Stimulated activated memory B cell treated with anti-CD40 and anti-IgM and Interleukin-4, amounts not matched to agents 10 μg/mL and 1 μg/mL and 100 μg/mL, for 72 hours (primary cell): ENCODE results near the gene CGNL1.
A peak's percentile ranks its signal among the peaks of the same experiment; 100 is the strongest.

Experiments
- ATAC-seq: fragments of 150-1000 bp; cut with Tn5 transposase; 2 replicates; pipeline ENCODE4 v1.10.0; 2021
- H3K27ac Mint-ChIP-seq: one replicate; pipeline ENCODE4 v1.8.0; 2022; ENCODE audit warnings: mild to moderate bottlenecking, mixed read lengths
- H3K27me3 Mint-ChIP-seq: one replicate; pipeline ENCODE4 v1.8.0; 2022; ENCODE audit warnings: mixed read lengths
- H3K36me3 Mint-ChIP-seq: one replicate; pipeline ENCODE4 v1.8.0; 2022; ENCODE audit warnings: mixed read lengths
- H3K4me1 Mint-ChIP-seq: one replicate; pipeline ENCODE4 v1.8.0; 2022; ENCODE audit warnings: mixed read lengths
- H3K4me3 Mint-ChIP-seq: one replicate; pipeline ENCODE4 v1.8.0; 2022; ENCODE audit warnings: mild to moderate bottlenecking, moderate library complexity, mixed read lengths
- H3K9me3 Mint-ChIP-seq: one replicate; pipeline ENCODE4 v1.8.0; 2022; ENCODE audit warnings: mixed read lengths

The CGNL1 gene

GRCh38 chr15:57419335-57419734, 43.0 kb downstream of the CGNL1 start:
- Mint-ChIP-seq H3K27ac (no peak overlapping the region), H3K36me3 (no peaks in the 10 kb centered on the region), H3K27me3 (no peaks in the 10 kb centered on the region), H3K4me3 (no peak overlapping the region), H3K4me1 (no peaks in the 10 kb centered on the region), H3K9me3 (peaks cover 3% of the 10 kb centered on the region)
- no peak for ATAC-seq

GRCh38 chr15:57421110-57421509, 44.8 kb downstream of the CGNL1 start:
- H3K27me3 Mint-ChIP-seq, result no peaks in the 10 kb centered on the region
- H3K9me3 Mint-ChIP-seq, result peaks cover 3% of the 10 kb centered on the region
- H3K4me1 Mint-ChIP-seq, result no peaks in the 10 kb centered on the region
- no peak overlapping the region for H3K4me3 Mint-ChIP-seq
- no peaks in the 10 kb centered on the region for H3K36me3 Mint-ChIP-seq
- ATAC-seq, result no peak
- no peak overlapping the region for H3K27ac Mint-ChIP-seq

GRCh38 chr15:57421551-57421950, 45.2 kb downstream of the CGNL1 start:
- Mint-ChIP-seq H3K27ac (no peak overlapping the region), H3K27me3 (no peaks in the 10 kb centered on the region), H3K9me3 (peaks cover 3% of the 10 kb centered on the region), H3K36me3 (no peaks in the 10 kb centered on the region), H3K4me1 (no peaks in the 10 kb centered on the region), H3K4me3 (no peak overlapping the region)
- ATAC-seq, result no peak

- Mint-ChIP-seq H3K27ac (no peak overlapping the region), H3K36me3 (no peaks in the 10 kb centered on the region), H3K27me3 (no peaks in the 10 kb centered on the region), H3K9me3 (peaks cover 3% of the 10 kb centered on the region), H3K4me3 (no peak overlapping the region), H3K4me1 (no peaks in the 10 kb centered on the region)
- ATAC-seq, result no peak
These were observed 45.9 kb downstream of the CGNL1 start for GRCh38 chr15:57422113-57422754.

GRCh38 chr15:57423599-57424140, 47.4 kb downstream of the CGNL1 start:
- peak; percentile 15 for ATAC-seq
- Mint-ChIP-seq H3K4me3 (no peak overlapping the region), H3K4me1 (no peaks in the 10 kb centered on the region), H3K36me3 (no peaks in the 10 kb centered on the region), H3K27ac (no peak overlapping the region), H3K9me3 (peaks cover 3% of the 10 kb centered on the region), H3K27me3 (no peaks in the 10 kb centered on the region)

- no peaks in the 10 kb centered on the region for H3K36me3 Mint-ChIP-seq
- peaks cover 3% of the 10 kb centered on the region for H3K9me3 Mint-ChIP-seq
- no peak for ATAC-seq
- H3K4me1 Mint-ChIP-seq, result no peaks in the 10 kb centered on the region
- no peak overlapping the region for H3K4me3 Mint-ChIP-seq
- no peak overlapping the region for H3K27ac Mint-ChIP-seq
- H3K27me3 Mint-ChIP-seq, result no peaks in the 10 kb centered on the region
These were observed 48.5 kb downstream of the CGNL1 start for GRCh38 chr15:57424628-57425405.

GRCh38 chr15:57425842-57426241, 49.5 kb downstream of the CGNL1 start:
- Mint-ChIP-seq H3K27me3 (no peaks in the 10 kb centered on the region), H3K4me3 (no peak overlapping the region), H3K4me1 (no peaks in the 10 kb centered on the region), H3K9me3 (peaks cover 2% of the 10 kb centered on the region), H3K27ac (no peak overlapping the region), H3K36me3 (no peaks in the 10 kb centered on the region)
- ATAC-seq, result no peak

GRCh38 chr15:57427367-57427821, 51.1 kb downstream of the CGNL1 start:
- no peak overlapping the region for H3K4me3 Mint-ChIP-seq
- no peak overlapping the region for H3K27ac Mint-ChIP-seq
- H3K9me3 Mint-ChIP-seq, result no peaks in the 10 kb centered on the region
- H3K4me1 Mint-ChIP-seq, result no peaks in the 10 kb centered on the region
- no peaks in the 10 kb centered on the region for H3K36me3 Mint-ChIP-seq
- no peaks in the 10 kb centered on the region for H3K27me3 Mint-ChIP-seq
- ATAC-seq, result no peak

- peaks cover 21% of the 10 kb centered on the region for H3K27me3 Mint-ChIP-seq
- no peaks in the 10 kb centered on the region for H3K4me1 Mint-ChIP-seq
- no peaks in the 10 kb centered on the region for H3K36me3 Mint-ChIP-seq
- H3K4me3 Mint-ChIP-seq, result no peak overlapping the region
- no peaks in the 10 kb centered on the region for H3K9me3 Mint-ChIP-seq
- no peak overlapping the region for H3K27ac Mint-ChIP-seq
- ATAC-seq, result no peak
These were observed 55.9 kb downstream of the CGNL1 start for GRCh38 chr15:57432141-57432741.

GRCh38 chr15:57436166-57436565, 59.9 kb downstream of the CGNL1 start:
- no peak for ATAC-seq
- H3K27me3 Mint-ChIP-seq, result peaks cover 21% of the 10 kb centered on the region
- H3K9me3 Mint-ChIP-seq, result no peaks in the 10 kb centered on the region
- H3K4me1 Mint-ChIP-seq, result no peaks in the 10 kb centered on the region
- no peak overlapping the region for H3K4me3 Mint-ChIP-seq
- no peak overlapping the region for H3K27ac Mint-ChIP-seq
- H3K36me3 Mint-ChIP-seq, result no peaks in the 10 kb centered on the region

GRCh38 chr15:57436961-57437360, 60.7 kb downstream of the CGNL1 start:
- Mint-ChIP-seq H3K9me3 (no peaks in the 10 kb centered on the region), H3K4me1 (no peaks in the 10 kb centered on the region), H3K27me3 (peaks cover 21% of the 10 kb centered on the region), H3K4me3 (no peak overlapping the region), H3K36me3 (no peaks in the 10 kb centered on the region), H3K27ac (no peak overlapping the region)
- no peak for ATAC-seq

- peaks cover 21% of the 10 kb centered on the region for H3K27me3 Mint-ChIP-seq
These were observed 61.3 kb downstream of the CGNL1 start for GRCh38 chr15:57437564-57437963.

GRCh38 chr15:57438166-57438565, 61.9 kb downstream of the CGNL1 start:
- Mint-ChIP-seq H3K27ac (no peak overlapping the region), H3K36me3 (no peaks in the 10 kb centered on the region), H3K4me1 (no peaks in the 10 kb centered on the region), H3K27me3 (peaks cover 21% of the 10 kb centered on the region), H3K9me3 (no peaks in the 10 kb centered on the region), H3K4me3 (no peak overlapping the region)
- ATAC-seq, result no peak

More at GRCh38 chr15:57437564-57437963, 61.3 kb downstream of the CGNL1 start:
- H3K27ac Mint-ChIP-seq, result no peak overlapping the region
- no peaks in the 10 kb centered on the region for H3K36me3 Mint-ChIP-seq
- no peaks in the 10 kb centered on the region for H3K9me3 Mint-ChIP-seq
- H3K4me3 Mint-ChIP-seq, result no peak overlapping the region
- no peak for ATAC-seq
- no peaks in the 10 kb centered on the region for H3K4me1 Mint-ChIP-seq

GRCh38 chr15:57439128-57440027, 63.1 kb downstream of the CGNL1 start:
- H3K9me3 Mint-ChIP-seq, result no peaks in the 10 kb centered on the region
- no peak overlapping the region for H3K27ac Mint-ChIP-seq
- no peaks in the 10 kb centered on the region for H3K4me1 Mint-ChIP-seq
- no peak for ATAC-seq
- H3K36me3 Mint-ChIP-seq, result no peaks in the 10 kb centered on the region
- H3K27me3 Mint-ChIP-seq, result peaks cover 8% of the 10 kb centered on the region
- no peak overlapping the region for H3K4me3 Mint-ChIP-seq

GRCh38 chr15:57440167-57440566, 63.9 kb downstream of the CGNL1 start:
- Mint-ChIP-seq H3K27ac (no peak overlapping the region), H3K4me1 (no peaks in the 10 kb centered on the region), H3K9me3 (no peaks in the 10 kb centered on the region), H3K27me3 (peaks cover under 1% of the 10 kb centered on the region), H3K36me3 (no peaks in the 10 kb centered on the region), H3K4me3 (no peak overlapping the region)
- ATAC-seq, result no peak
